Lower leg skin (tissue), 3 donors: ENCODE results near the gene TICAM2.

ENCODE experiments used
- CTCF ChIP-seq, 3 donors: fragments of 450-650 bp; IDR thresholded peaks; one replicate each; pipeline ENCODE4 v1.5.1; 2016; ENCODE audit warnings: antibody characterized with exemption in 3 of 3, mild to moderate bottlenecking in 3 of 3, moderate library complexity in 2 of 3
- POLR2A ChIP-seq, 2 donors: fragments of 450-650 bp; IDR thresholded peaks; one replicate each; pipeline ENCODE4 v1.6.1; 2016 to 2017; ENCODE audit warnings: antibody characterized with exemption in 2 of 2, mild to moderate bottlenecking in 1 of 2, moderate library complexity in 1 of 2

GRCh38 chr5:115542086-115542485, 60.2 kb downstream of the TICAM2 start:
- no peak for TF ChIP-seq CTCF (IDR thresholded peaks at IDR 0.05)
- TF ChIP-seq POLR2A (IDR thresholded peaks at IDR 0.05), result no peak
